Pancreas (tissue), 10 donors: ENCODE data around the gene GPA33. TPM values are rescaled to one million over a fixed set of nuclear protein-coding genes. Genes with fewer than 3 reads are reported as not detected.

ENCODE experiments used
- ATAC-seq, 4 donors: fragments of 200-7000 bp; cut with Tn5 transposase; one replicate each; pipeline versions ENCODE4 v1.8.0 to v1.9.1; 2020; ENCODE audit warnings: mild to moderate bottlenecking in 4 of 4, moderate library complexity in 4 of 4
- DNase-seq, 6 donors: peaks; one replicate each; pipeline ENCODE4 v3.0.0-alpha.2; 2020
- FAIRE-seq: peaks from 2 replicates; lab custom pipeline; 2012; peaks lifted over from hg19 to GRCh38; lab: Jason Lieb, UNC
- H3K27ac ChIP-seq, 4 donors: fragments of 200-600 bp; sonication (generic); 1 replicate in 3 of 4; 2 replicates in 1 of 4; pipeline versions ENCODE4 v1.5.0 to v1.8.0; 2020
- H3K27me3 ChIP-seq, 4 donors: fragments of 200-600 bp; one replicate each; pipeline ENCODE4 v1.8.0; 2021
- H3K36me3 ChIP-seq, 3 donors: fragments of 200-600 bp; sonication (generic) in 1 of 3; one replicate each; pipeline versions ENCODE4 v1.5.0 to v1.8.0; 2020 to 2021
- H3K4me1 ChIP-seq, 3 donors: fragments of 200-600 bp; one replicate each; pipeline ENCODE4 v1.8.0; 2021
- H3K4me3 ChIP-seq, 4 donors: fragments of 200-600 bp; sonication (generic) in 2 of 4; one replicate each; pipeline versions ENCODE4 v1.5.0 to v1.8.0; 2020 to 2021
- H3K9me3 ChIP-seq, 4 donors: fragments of 200-600 bp; one replicate each; pipeline ENCODE4 v1.8.0; 2021
- CTCF ChIP-seq, 4 donors: fragments of 200-600 bp; sonication (generic) in 3 of 4; IDR thresholded peaks; one replicate each; pipeline versions ENCODE4 v1.5.0 to v1.8.0; 2021; ENCODE audit warnings: antibody characterized with exemption in 4 of 4
- WGBS, 2 donors: extraction: QIAGEN DNeasy Blood & Tissue Kit; methylation state at CpG; one replicate each; pipeline ENCODE4 v1.1.7; 2013; 5-methylcytosine and 5-hydroxymethylcytosine counted together
- intact Hi-C, 3 donors: fragments of 100-400 bp; cut with DNase I; formaldehyde crosslinking; loops; one replicate each; pipeline versions ENCODE4 v1.11.1 to v1.14.2; 2022
- polyA plus RNA-seq, 2 donors: library from polyadenylated mRNA; stranded (reverse); fragments of 200-250 nt; gene quantifications; one replicate each; pipeline ENCODE4 v1.2.3, GENCODE V29; 2013
- total RNA-seq, 6 donors: library from RNA; stranded (reverse); fragmentation: NEBNext Ultra II Directional in 4 of 6; extraction: Animal tissue kit (Norgen Biotek cat#: 25700) in 4 of 6; gene quantifications; one replicate each; pipeline versions ENCODE4 v1.2.1 to v1.2.4, GENCODE V29; 2021 to 2023
- donor health status: healthy with polysubstance abuse.
- donor health status: DM: no; HTN: no; CAD: no; lungs with moderate emphysema.
- donor health status: DM: no; HTN: no; CAD: no.
- donor health status: control.
- donor health status: control.
- donor health status: Bipolar disorder and iron deficiency.
- donor health status: DM: yes; HTN: yes; CAD: no.
- donor health status: DM: no; HTN: no; CAD: no.
- donor health status: DM: no; HTN: no; CAD: no.
- donor health status: DM: yes; HTN: yes; CAD: no.

The GPA33 gene
- total and polyA plus RNA-seq, 8 donors = 0.11 to 0.22 (median 0.16) TPM; not detected in 5

GRCh38 chr1:167115655-167116054, 25.5 kb upstream of the GPA33 start:
- Histone ChIP-seq H3K9me3 (no peaks in the 10 kb centered on the region), H3K4me3 (no peak overlapping the region), H3K27ac (no peak overlapping the region), H3K27me3 (no peaks in the 10 kb centered on the region), H3K4me1 (no peaks in the 10 kb centered on the region), H3K36me3 (no peaks in the 10 kb centered on the region)
- intact Hi-C loops = no loop called here
- no peak for TF ChIP-seq CTCF (IDR thresholded peaks at IDR 0.05)
- no peak for DNase-seq
- no peak for FAIRE-seq
- WGBS, 2 donors = 38 to 44% methylated on average over 5 of the region's 5 CpGs
- no peak for ATAC-seq

GRCh38 chr1:167114725-167115124, 24.5 kb upstream of the GPA33 start:
- Histone ChIP-seq H3K4me1 (no peaks in the 10 kb centered on the region), H3K27me3 (no peaks in the 10 kb centered on the region), H3K27ac (no peak overlapping the region), H3K4me3 (no peak overlapping the region), H3K36me3 (no peaks in the 10 kb centered on the region), H3K9me3 (no peaks in the 10 kb centered on the region)
- intact Hi-C loops = no loop called here
- no peak for ATAC-seq
- no peak for TF ChIP-seq CTCF (IDR thresholded peaks at IDR 0.05)
- no peak for FAIRE-seq
- DNase-seq = no peak

- H3K9me3 ChIP-seq = no peaks in the 10 kb centered on the region
- no peaks in the 10 kb centered on the region for H3K27me3 ChIP-seq
- WGBS, 2 donors = 58 to 71% methylated on average over 4 of the region's 4 CpGs
- TF ChIP-seq CTCF (IDR thresholded peaks at IDR 0.05) = no peak
- no peaks in the 10 kb centered on the region for H3K36me3 ChIP-seq
- intact Hi-C loops = no loop called here
- no peaks in the 10 kb centered on the region for H3K4me1 ChIP-seq
- no peak for FAIRE-seq
- no peak for ATAC-seq
- DNase-seq = no peak
- H3K27ac ChIP-seq = no peak overlapping the region
- no peak overlapping the region for H3K4me3 ChIP-seq
These were observed 21.9 kb upstream of the GPA33 start for GRCh38 chr1:167111868-167112709.

- DNase-seq (no peak), ATAC-seq (no peak), FAIRE-seq (no peak)
- no peak for TF ChIP-seq CTCF (IDR thresholded peaks at IDR 0.05)
- H3K4me1 ChIP-seq = no peaks in the 10 kb centered on the region
- H3K27me3 ChIP-seq = no peaks in the 10 kb centered on the region
- H3K36me3 ChIP-seq = no peaks in the 10 kb centered on the region
- H3K4me3 ChIP-seq = no peak overlapping the region
- H3K27ac ChIP-seq = no peak overlapping the region
- H3K9me3 ChIP-seq = no peaks in the 10 kb centered on the region
- intact Hi-C loops = no loop called here
- 81 to 82% methylated on average over 3 of the region's 3 CpGs for WGBS, 2 donors
These were observed 20.4 kb upstream of the GPA33 start for GRCh38 chr1:167110586-167110985.

GRCh38 chr1:167109125-167109524, 18.9 kb upstream of the GPA33 start:
- no peaks in the 10 kb centered on the region for H3K27me3 ChIP-seq
- no peaks in the 10 kb centered on the region for H3K4me1 ChIP-seq
- TF ChIP-seq CTCF (IDR thresholded peaks at IDR 0.05) = no peak
- FAIRE-seq (no peak), DNase-seq (no peak), ATAC-seq (no peak)
- no peak overlapping the region for H3K4me3 ChIP-seq
- intact Hi-C loops = no loop called here
- WGBS, 2 donors = 51 to 57% methylated on average over 2 of the region's 2 CpGs
- H3K9me3 ChIP-seq = no peaks in the 10 kb centered on the region
- H3K27ac ChIP-seq = no peak overlapping the region
- H3K36me3 ChIP-seq = no peaks in the 10 kb centered on the region
